GM12878 (cell line): ENCODE data around the gene LRRC27. TPM values are rescaled to one million over a fixed set of nuclear protein-coding genes. Genes with fewer than 3 reads are reported as not detected.

ENCODE experiments used
- BMI1 ChIP-seq: fragments of 450-650 bp; IDR thresholded peaks from 2 replicates; pipeline ENCODE4 v1.6.1; 2016; ENCODE audit warnings: mild to moderate bottlenecking, moderate library complexity, borderline replicate concordance
- CBX5 ChIP-seq: sonication (generic); IDR thresholded peaks from 2 replicates; pipeline ENCODE4 v1.6.1; 2016; ENCODE audit warnings: low read depth, moderate library complexity, mild to moderate bottlenecking, inconsistent platforms
- CREB1 ChIP-seq: IDR thresholded peaks from 2 replicates; pipeline ENCODE4 v1.6.1; 2012; ENCODE audit warnings: low read depth, mild to moderate bottlenecking, inconsistent platforms
- FOXK2 ChIP-seq: fragments of 450-650 bp; IDR thresholded peaks from 2 replicates; pipeline ENCODE4 v1.6.1; 2017; ENCODE audit warnings: mild to moderate bottlenecking, moderate library complexity
- IRF4 ChIP-seq: IDR thresholded peaks from 2 replicates; pipeline ENCODE4 v1.6.1; 2011; ENCODE audit warnings: low read depth, low read length
- MEF2A ChIP-seq: IDR thresholded peaks from 2 replicates; pipeline ENCODE4 v1.6.1; 2011; ENCODE audit warnings: low read depth, mild to moderate bottlenecking, low read length, moderate library complexity; ENCODE audit not compliant: insufficient read depth
- MTA3 ChIP-seq: IDR thresholded peaks from 2 replicates; pipeline ENCODE4 v1.6.1; 2012; ENCODE audit warnings: low read length, inconsistent platforms, borderline replicate concordance
- NFYB ChIP-seq: IDR thresholded peaks from 2 replicates; pipeline ENCODE4 v1.6.1; 2011; ENCODE audit warnings: low read depth, mild to moderate bottlenecking, low read length, improper control_type of control experiment, moderate library complexity; ENCODE audit not compliant: insufficient read depth
- POLR2AphosphoS2 ChIP-seq: IDR thresholded peaks from 2 replicates; pipeline ENCODE4 v1.6.1; 2011; ENCODE audit warnings: low read depth, mild to moderate bottlenecking, low read length, improper control_type of control experiment, moderate library complexity
- POU2F2 ChIP-seq: IDR thresholded peaks from 3 replicates; pipeline ENCODE4 v1.6.1; 2011; ENCODE audit warnings: low read depth, mild to moderate bottlenecking, low read length, borderline replicate concordance
- RAD51 ChIP-seq: fragments of 450-650 bp; IDR thresholded peaks from 2 replicates; pipeline ENCODE4 v1.6.1; 2016; ENCODE audit warnings: moderate library complexity, mild to moderate bottlenecking, inconsistent platforms
- SP1 ChIP-seq: IDR thresholded peaks from one replicate; pipeline ENCODE4 v1.6.1; 2011; ENCODE audit warnings: low read depth, low read length
- ZBTB4 ChIP-seq: fragments of 450-650 bp; formaldehyde crosslinking; IDR thresholded peaks from 2 replicates; pipeline ENCODE4 v1.4.0; 2022; ENCODE audit warnings: mild to moderate bottlenecking, moderate library complexity
- ZNF217 ChIP-seq: fragments of 450-650 bp; IDR thresholded peaks from 2 replicates; pipeline ENCODE4 v1.6.1; 2017; ENCODE audit warnings: antibody characterized with exemption, mild to moderate bottlenecking
- ZNF24 ChIP-seq: fragments of 450-650 bp; IDR thresholded peaks from 2 replicates; pipeline ENCODE4 v1.6.1; 2017; ENCODE audit warnings: antibody characterized with exemption, mild to moderate bottlenecking
- ZNF622 ChIP-seq: fragments of 450-650 bp; IDR thresholded peaks from 2 replicates; pipeline ENCODE4 v1.6.1; 2017; ENCODE audit warnings: mild to moderate bottlenecking, inconsistent platforms
- polyA plus RNA-seq, 11 experiments: library from polyadenylated mRNA; depleted of rRNA in 4 of 11; unstranded in 6 of 11; stranded (reverse) in 5 of 11; fragments of >200 nt; fragmentation: Nextera tagmentation in 4 of 11; fragmentation: Illumina TruSeq in 1 of 11; extraction: Ambion mirVana in 4 of 11; extraction: Trizol in 1 of 11; gene quantifications; 1 replicate in 1 of 11; 2 replicates in 10 of 11; pipeline versions ENCODE4 v1.2.1 to v1.2.3, GENCODE V29; 2011 to 2016; ENCODE audit warnings: inconsistent platforms in 2 of 11, missing spikeins in 2 of 11, low read depth in 1 of 11
- total RNA-seq, 4 experiments: library from RNA; depleted of rRNA in 3 of 4; stranded (reverse); fragments of >200 nt in 3 of 4; fragmentation: Illumina TruSeq in 1 of 4; extraction: Trizol in 1 of 4; gene quantifications; 2 replicates each; pipeline versions ENCODE4 v1.2.1 to v1.2.3, GENCODE V29; 2013 to 2021

LRRC27 gene
- total and polyA plus RNA-seq, 10 of the 15 experiments (the other 5 are each of a cell fraction or from before 2014, with no cell fraction given), result 0.48 to 6.9 (median 4.7) TPM

GRCh38 chr10:132335189-132336063 is 3.4 kb downstream of the LRRC27 start (continued):
- TF ChIP-seq ZBTB4 (CRISPR knock-in tag) (no peak), POLR2AphosphoS2 (no peak), POU2F2 (no peak), SP1 (peak; percentile 77), RAD51 (no peak), BMI1 (no peak), FOXK2 (no peak), ZNF217 (no peak), CREB1 (peak; percentile 29; the same call in 1 of the 2 replicates), NFYB (peak; percentile 79), ZNF24 (no peak), CBX5 (no peak), IRF4 (no peak), MEF2A (no peak), ZNF622 (no peak), MTA3 (no peak)
- TF ChIP-seq, all 136 proteins: peak for 11
